Measurements from ENCODE around the gene PSMD9.

Gene PSMD9

DNA sequence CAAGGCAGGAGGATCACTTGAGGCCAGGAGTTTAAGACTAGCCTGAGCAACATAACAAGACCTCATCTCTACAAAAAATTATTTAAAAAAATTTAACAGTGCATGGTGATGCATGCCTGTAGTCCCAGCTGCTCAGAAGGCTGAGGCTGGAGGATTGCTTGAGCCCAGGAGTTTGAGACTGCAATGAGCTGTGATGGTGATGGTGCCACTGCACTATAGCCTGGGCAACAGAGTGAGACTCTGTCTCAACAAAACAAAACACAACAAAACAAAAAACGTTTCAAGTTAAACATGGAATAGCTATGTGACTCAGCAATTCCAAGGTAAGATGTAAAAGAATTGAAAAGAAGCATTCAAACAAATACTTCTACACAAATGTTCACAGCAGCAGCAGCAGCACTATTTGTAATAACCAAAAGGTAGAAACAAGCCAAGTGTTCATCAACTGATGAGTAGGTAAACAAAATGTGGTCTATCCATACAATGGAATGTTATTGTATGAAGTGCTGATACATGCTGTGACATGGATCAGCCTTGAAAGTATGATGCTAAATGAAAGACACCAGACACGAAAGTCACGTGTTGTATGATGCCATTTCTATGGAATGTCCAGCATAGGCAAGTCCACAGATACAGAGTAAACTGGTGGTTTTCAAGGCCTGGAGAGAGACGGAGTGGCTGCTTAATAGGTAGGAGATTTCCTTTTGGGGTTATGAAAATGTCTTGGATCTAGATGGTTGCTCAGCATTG lies 61.2 kb downstream of the PSMD9 start:
- no peak for DNase-seq (ENCODE audit: low read depth in 1 of 2, low spot score in 1 of 2)

DNA sequence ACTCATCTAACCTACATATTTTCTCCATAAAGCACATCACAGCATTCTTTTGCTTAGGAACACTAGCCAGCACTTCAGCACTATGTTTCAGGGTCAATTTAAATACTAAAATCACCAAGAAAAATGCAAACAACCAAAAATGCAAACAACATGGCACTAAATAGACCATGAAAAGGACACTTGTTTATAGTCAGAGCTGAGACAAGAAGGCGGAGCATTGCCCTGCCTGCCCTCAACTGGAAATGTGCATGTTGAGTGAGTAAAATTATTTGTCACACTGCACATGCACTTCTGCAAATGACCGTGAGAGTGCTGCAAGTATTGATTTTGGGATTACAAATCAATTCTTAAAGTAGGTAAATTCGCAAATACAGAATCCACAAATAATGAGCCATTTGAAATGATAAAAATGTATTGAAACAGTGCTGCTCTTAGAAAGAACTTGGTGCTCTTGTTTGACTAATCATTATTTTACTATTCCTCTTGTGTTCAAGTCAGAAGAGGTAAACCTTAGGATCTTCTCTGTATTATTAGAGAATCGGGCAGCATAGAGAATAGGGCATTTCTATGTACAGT lies 64.6 kb downstream of the PSMD9 start:
- DNase-seq (ENCODE audit: low read depth in 1 of 2, low spot score in 1 of 2): no peak

DNA sequence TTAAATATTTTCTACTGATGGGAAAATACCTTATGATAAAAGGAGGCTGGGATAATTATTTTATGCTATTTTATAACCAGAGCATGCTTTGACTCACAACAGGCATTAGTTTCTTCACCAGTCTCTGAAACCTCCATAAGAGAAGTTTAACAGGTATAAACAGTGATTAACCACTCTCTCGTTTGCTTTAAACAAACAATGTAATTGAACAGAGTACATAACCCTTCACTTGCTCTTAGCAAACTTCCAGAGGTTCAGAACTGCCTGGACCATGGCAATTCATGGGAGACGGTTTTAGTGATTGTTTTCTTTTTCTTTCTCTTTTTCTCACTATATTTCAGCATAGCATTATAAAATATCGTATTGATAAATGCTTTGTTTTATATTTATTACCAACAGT lies 65.1 kb downstream of the PSMD9 start:
- DNase-seq (ENCODE audit: low read depth in 1 of 2, low spot score in 1 of 2): no peak

DNA sequence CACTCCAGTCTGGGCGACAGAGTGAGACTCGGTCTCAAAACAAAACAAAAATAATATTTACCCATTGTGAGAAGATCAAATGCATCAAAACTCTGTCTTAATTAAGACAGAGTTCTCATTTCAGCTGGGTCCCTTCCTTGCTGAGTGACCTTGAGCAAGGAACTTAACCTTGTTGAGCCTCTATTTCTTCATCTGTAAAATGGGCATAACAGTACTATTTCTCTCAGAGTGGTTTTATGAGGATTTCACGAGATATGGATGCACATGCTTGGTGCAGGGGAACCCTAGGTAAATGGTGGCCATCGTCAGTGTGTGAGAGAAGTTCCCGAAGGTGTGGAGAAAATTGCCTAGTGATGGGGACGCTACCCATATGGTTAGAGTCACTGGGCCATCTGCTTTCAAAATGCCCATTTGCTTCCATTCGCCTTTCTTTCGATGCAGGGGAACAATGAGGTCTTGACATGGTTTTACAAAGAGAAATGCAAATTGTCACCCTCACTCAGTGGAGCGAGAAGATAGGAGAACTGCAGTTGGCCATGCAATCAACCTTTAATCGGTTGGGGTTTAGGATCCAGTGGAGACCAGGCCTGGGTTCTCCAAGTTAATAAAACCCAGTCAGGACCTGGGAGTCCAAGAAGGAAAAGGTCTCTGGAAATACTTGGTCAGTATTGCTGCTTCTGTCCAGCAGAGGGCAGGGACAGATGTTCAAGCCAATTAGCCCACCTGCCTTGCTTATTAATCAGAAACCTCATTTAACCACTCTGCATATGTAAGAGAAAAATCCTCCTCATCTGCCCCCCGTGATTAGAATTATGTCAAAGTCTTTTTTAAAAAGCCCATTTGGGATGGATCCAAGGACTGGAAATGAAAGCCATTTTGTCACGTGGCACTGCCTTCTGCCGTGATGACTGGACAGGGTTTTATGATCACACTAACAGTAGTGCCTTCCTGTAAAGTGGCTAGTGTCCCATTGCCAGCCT lies 67.0 kb downstream of the PSMD9 start:
- no peak for DNase-seq (ENCODE audit: low read depth in 1 of 2, low spot score in 1 of 2)

DNA sequence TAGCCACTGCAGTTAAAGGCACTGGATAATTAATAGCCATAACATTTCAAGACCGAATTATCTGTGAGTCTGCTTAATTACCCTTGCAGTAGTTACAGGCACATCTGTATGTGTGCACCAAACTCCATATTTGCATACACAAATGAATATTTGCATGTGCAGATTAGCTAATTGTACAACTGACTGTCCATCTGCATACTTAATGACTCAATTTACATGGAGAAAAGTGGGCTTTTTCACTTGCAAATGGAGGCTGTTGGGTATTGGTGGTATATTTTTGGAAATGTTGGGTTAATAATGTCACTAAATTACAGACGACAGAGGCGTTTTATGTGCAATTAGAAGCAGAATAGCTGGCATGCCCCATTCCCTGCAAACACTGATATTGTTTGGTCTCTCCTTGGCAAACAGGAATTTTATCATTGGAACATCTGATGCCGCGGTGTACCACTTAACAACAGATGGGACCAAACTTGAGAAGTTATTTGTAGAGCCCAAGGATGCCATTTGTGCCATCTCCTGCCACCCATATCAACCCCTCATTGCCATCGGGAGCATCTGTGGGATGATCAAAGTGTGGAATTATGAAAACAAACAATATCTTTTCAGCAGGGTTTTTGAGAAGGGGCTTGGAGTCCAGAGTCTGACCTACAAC lies 69.4 kb downstream of the PSMD9 start:
- DNase-seq (ENCODE audit: low read depth in 1 of 2, low spot score in 1 of 2): no peak

DNA sequence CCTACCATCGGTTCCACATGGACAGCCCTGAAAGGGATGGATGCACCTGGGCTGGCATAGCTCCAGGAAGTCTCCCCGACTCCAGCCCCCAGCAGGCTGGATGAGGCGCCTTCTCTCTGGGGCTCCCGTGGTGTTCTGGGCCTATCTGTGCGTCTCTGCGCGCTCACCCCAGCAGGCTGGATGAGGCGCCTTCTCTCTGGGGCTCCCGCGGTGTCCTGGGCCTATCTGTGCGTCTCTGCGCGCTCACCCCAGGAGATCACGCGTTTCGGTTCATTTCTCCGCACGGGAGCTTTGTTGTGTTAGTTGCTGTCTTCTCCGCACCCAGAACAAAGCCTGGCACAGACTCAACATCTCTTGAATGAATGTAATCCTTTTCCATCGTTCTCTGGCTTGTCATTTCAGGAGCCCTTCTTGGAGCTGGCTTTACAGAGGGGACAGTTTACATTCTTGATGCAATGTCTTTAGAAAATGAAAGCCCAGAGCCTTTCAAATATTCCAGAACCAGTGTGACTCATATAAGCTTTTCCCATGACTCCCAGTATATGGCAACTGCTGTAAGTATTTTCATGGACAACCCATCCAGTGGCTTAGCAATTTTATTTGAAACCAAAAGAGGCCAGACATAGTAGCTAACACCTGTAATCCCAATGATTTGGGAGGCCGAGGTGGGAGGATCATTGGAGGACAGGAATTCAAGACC lies 70.1 kb downstream of the PSMD9 start:
- DNase-seq (ENCODE audit: low read depth in 1 of 2, low spot score in 1 of 2): no peak

DNA sequence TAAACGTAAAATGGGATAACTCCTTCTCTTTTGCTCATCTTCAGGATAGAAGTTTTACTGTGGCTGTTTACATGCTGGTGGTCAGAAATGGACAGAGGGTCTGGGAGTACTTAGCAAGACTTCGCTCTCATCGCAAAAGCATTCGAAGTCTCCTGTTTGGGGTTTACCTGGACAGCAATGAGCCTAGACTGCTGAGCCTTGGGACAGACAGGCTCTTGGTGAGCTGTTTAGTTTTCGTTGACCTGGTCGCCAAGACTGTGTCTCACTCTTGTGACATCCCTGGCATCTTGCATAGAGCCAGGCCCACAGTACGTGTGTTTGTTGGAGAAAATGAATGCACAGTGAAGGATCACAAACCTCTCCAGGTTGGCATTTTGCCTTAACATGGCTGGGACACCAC lies 72.0 kb downstream of the PSMD9 start:
- DNase-seq (ENCODE audit: low read depth in 1 of 2, low spot score in 1 of 2): no peak

DNA sequence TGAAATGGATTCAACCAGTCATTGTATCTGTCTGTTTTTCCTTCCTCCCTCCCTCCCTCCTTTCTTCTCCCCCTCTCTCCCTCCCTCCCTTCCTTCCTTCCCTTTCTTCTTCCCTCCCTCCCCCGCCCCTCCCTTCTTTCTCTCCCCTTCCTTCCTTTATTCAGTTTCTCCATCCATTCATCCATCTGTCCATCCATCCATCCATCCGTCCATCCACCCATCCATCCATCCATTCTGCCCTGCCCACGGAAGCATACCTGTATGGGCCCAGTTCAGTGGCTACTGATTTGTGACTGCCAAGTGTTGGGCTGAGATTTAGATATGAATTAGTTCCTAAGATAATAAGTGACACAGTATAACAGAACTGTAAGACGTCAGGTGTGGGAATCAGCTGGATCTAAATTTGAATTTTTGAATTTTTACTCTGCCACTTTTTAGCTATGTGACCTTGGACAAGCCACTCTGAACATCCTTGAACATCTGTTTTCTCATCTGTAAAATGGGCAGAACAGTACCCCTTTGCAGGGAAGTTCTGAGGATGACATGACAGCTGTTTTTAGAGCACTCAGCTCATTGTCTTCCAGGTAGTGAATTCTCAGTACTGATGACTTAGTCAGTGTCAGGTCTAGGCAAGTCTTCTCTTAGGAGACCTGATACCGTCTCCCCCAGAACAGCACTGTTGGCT lies 72.7 kb downstream of the PSMD9 start:
- no peak for DNase-seq (ENCODE audit: low read depth in 1 of 2, low spot score in 1 of 2)

DNA sequence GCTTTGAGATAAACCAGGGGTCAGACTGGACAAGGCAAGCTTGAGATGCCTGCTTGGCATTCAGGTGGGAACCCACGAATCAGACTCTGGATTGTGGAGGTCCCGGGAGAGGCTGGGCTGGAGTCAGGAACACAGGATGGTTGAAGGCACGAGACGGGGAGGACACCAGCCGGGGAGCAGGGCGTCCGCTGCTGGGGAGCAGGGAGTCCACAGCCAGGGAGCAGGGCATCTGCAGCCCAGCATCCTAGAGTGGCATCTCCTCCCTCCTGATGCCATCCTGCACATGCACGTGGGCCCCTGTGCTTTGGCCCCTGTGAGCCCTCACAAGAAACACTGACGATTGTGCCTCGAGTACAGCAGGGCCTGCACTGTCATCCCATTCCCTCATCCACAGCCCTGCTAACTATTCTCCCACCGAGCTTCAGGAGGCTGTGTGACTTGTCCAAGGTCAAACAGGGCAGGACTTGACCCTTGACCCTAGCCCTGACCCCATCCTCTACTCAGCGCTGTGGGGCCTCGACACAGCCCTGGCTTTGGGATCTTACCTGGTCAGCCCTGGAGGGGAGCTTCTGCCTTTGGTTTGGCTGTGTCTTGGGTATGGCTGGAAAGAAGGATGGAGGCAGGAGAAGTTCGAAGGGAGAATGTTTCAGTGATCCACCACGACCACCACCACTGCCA lies 74.9 kb downstream of the PSMD9 start:
- DNase-seq (ENCODE audit: low read depth in 1 of 2, low spot score in 1 of 2): no peak

DNA sequence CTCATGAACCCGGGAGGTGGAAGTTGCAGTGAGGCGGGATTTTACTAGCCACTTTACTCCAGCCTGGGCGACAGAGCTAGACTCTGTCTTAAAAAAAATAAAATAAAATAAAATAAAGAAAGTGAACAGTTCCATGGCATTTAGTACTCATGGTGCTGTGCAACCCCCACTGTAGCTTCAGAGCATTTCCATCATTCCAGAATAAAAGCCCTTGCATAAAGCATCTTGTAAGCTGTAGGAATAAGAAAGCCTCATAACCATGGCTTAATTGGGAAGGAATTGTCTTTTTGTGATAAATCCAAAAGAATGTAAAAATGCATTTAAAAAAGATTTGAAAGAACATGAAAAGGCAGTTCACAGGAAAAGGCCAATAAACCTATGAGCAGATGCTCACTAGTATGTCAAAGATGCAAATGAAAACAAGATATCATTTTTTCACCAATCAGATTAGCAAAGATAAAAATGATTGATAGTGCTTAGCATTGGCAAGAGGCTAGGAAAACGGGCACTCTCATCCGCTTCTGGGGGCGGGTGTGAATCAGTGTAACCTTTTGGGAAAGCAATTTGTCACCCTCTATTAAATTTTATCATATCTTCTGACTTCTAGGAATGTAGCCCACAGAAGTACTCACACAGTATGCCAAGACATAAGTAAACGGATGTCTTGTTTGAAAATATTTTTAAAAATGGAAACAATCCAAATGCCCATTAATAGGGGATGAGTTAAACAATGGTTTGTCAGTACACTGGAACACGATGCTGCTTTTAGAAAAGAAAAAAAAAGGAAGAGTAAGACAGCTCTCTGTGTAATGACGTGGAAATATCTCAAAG lies 76.4 kb downstream of the PSMD9 start:
- no peak for DNase-seq (ENCODE audit: low read depth in 1 of 2, low spot score in 1 of 2)

DNA sequence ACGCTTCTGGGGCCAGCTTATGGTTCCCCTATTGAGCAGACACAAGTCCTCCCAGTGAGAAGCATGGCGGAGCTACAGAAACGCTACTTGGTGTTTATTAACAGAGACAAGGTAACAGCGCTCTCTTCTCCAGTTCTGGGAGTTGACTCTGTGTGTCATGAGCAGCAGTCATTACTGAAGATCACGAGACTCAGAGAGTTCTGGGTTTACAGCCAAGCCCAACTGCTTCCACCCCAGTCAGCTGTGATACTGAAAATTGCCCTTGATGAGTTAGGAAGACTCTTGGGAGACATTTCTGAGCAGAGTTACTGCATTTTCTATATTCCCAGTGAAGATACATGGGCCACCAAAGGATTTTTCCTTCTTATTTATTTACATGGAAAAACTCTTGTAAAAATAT lies 78.4 kb downstream of the PSMD9 start:
- no peak for DNase-seq (ENCODE audit: low read depth in 1 of 2, low spot score in 1 of 2)

Data from stimulated activated CD4-positive, alpha-beta T cell treated with anti-CD3 and anti-CD28 coated beads, Interleukin-15, amount 100 ng/mL, for 1 hour (primary cell).